ENCODE results near the gene PLXNA2. TPM values are rescaled to one million over a fixed set of nuclear protein-coding genes. Genes with fewer than 3 reads are reported as not detected.

The PLXNA2 gene, protein sequence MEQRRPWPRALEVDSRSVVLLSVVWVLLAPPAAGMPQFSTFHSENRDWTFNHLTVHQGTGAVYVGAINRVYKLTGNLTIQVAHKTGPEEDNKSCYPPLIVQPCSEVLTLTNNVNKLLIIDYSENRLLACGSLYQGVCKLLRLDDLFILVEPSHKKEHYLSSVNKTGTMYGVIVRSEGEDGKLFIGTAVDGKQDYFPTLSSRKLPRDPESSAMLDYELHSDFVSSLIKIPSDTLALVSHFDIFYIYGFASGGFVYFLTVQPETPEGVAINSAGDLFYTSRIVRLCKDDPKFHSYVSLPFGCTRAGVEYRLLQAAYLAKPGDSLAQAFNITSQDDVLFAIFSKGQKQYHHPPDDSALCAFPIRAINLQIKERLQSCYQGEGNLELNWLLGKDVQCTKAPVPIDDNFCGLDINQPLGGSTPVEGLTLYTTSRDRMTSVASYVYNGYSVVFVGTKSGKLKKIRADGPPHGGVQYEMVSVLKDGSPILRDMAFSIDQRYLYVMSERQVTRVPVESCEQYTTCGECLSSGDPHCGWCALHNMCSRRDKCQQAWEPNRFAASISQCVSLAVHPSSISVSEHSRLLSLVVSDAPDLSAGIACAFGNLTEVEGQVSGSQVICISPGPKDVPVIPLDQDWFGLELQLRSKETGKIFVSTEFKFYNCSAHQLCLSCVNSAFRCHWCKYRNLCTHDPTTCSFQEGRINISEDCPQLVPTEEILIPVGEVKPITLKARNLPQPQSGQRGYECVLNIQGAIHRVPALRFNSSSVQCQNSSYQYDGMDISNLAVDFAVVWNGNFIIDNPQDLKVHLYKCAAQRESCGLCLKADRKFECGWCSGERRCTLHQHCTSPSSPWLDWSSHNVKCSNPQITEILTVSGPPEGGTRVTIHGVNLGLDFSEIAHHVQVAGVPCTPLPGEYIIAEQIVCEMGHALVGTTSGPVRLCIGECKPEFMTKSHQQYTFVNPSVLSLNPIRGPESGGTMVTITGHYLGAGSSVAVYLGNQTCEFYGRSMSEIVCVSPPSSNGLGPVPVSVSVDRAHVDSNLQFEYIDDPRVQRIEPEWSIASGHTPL (N-terminal part only)
- 3.7 TPM for polyA plus RNA-seq (2013, experiment 1 of 2)
- polyA plus RNA-seq (2013, experiment 2 of 2) = 4.1 TPM

DNA sequence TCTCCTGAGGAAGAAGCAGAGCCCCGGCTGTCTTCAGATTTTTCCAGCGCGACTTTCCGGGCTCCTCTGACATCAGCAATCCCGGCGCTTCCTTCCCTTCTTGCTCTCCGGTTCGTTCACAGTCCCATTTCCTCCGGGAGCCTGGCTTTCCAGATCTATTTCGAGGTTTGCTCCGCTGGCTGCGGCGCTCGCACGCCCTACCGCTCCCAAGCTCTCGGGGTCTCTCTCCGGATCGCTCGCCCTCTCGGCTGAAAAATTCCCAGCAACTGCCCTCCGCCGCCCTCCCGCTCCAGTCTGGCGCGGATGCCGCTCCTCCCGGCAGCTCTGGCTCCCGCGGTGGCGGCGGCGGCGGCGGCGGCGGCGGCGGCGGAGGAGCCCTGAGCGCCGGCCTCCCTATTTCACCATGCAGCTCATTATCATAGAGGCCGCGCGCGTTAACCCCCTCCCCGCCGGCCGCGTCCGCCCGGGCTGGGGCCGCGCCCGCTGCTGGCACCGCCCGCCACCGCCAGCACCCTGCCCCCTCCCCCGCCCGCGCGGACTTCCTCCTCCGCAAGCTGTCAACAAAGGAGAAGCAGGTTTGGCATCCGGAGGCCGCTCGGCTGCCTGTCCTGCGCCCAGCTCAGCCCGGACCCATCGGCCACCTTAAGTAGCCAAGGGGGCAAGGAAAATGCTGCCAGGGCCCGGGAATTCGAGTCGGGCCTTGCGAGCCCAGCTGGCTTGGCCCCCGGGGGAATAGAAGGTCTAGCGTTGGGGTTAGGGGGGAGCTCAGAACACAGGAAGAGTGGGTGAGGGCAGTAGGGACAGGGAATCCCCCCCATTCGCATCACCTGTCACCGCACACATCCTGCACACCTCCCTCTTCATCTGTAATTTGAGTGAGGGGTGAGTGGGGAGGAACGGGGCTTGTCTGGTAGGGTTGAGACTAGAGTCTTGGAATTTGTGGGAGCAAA, at the start of gene PLXNA2:
Gene PLXNA2, minus strand, starts transcription at position 418 of the 950 bp plus-strand sequence. CDS start 26,462 bp downstream, outside the sequence.
- H3K27me3 ChIP-seq (ENCODE audit: insufficient read depth, low read length) = peaks cover 66% of the 10 kb centered on the region
- under 1% methylated on average over 75 of the region's 78 CpGs for WGBS
- no peaks in the 10 kb centered on the region for H3K9me3 ChIP-seq (ENCODE audit: insufficient read depth, low read depth, low read length)
- peak within 1 kb of the TSS; percentile 64 for H3K4me3 ChIP-seq (ENCODE audit: low read length)
- peaks cover 19% of the 10 kb centered on the region; the same call in 1 of the 2 replicates for H3K4me1 ChIP-seq (ENCODE audit: insufficient read depth, low read length)
- peak within 1 kb of the TSS; percentile 48; the same call in 1 of the 2 replicates for H3K9ac ChIP-seq (ENCODE audit: low read depth, low read length)
- H3K27ac ChIP-seq (ENCODE audit: low read depth, low read length) = no peak within 1 kb of the TSS
- no peaks in the 10 kb centered on the region for H3K36me3 ChIP-seq (ENCODE audit: insufficient read depth, low read length)

DNA sequence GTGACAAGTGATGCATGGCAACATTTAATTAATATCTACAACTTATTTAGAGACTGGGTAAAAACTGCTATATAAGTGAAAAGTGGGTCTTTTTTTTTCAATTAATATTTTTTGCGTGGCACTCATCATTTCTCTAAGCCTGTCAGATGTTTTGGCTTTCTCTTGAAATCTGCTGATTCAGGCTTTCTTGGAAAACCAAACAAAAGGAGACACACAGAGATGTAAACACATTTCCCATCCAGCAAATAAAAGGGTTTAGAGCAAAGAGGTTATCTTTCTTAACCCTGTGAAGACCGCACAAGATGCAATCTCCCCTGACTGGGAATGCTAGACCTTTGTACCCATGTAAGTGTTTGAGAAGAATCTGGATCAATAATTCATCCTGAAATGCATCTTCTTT, 48.7 kb upstream of the PLXNA2 start:
- H3K4me3 ChIP-seq (ENCODE audit: low read length) = no peak overlapping the region
- H3K27me3 ChIP-seq (ENCODE audit: insufficient read depth, low read length) = no peaks in the 10 kb centered on the region
- H3K4me1 ChIP-seq (ENCODE audit: insufficient read depth, low read length) = no peaks in the 10 kb centered on the region; the same call in 1 of the 2 replicates
- H3K27ac ChIP-seq (ENCODE audit: low read depth, low read length) = no peak overlapping the region
- WGBS = 95% methylated on average over 2 of the region's 2 CpGs
- H3K9ac ChIP-seq (ENCODE audit: low read depth, low read length) = no peak overlapping the region
- no peaks in the 10 kb centered on the region for H3K9me3 ChIP-seq (ENCODE audit: insufficient read depth, low read depth, low read length)
- no peaks in the 10 kb centered on the region for H3K36me3 ChIP-seq (ENCODE audit: insufficient read depth, low read length)

DNA sequence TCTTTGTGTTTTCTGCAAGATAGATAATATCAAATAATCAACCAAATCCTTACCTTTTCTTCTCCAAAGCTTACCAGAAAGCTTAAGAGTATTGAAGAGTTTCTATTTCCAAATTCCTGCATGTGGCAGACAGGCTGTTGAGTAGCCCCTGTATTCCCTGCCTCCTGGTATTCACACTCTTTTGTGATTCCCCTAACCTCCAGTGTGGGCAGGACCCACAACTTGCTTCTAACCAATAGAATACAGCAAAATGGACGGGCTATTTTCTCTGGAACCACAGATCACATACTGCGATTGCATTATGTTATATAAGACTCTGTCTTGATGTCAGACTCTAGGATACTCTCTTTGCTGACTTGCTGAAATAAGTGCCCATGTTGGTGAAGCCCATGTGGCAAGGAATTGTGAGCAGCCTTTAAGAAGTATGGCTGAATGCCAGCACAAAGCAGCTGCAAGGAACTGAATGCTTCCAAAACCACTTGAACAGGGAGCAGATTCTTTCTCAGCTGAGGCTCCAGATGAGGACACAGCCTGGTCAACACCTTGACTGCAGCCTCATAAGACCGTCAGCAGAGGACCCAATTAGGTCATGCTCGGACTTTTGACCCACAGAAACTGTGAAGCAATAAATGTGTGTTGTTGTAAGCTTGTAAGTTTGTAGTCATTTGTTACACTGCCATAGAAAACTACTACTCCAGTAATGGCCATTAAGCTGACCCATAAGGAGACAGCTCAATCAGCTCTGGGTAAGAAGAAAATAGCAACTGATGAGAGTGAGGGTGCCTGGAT, 47.9 kb upstream of the PLXNA2 start:
- H3K9me3 ChIP-seq (ENCODE audit: insufficient read depth, low read depth, low read length) = no peaks in the 10 kb centered on the region
- WGBS = 84% methylated on average over 4 of the region's 4 CpGs
- no peaks in the 10 kb centered on the region for H3K36me3 ChIP-seq (ENCODE audit: insufficient read depth, low read length)
- no peak overlapping the region for H3K27ac ChIP-seq (ENCODE audit: low read depth, low read length)
- H3K4me1 ChIP-seq (ENCODE audit: insufficient read depth, low read length) = no peaks in the 10 kb centered on the region; the same call in 1 of the 2 replicates
- H3K27me3 ChIP-seq (ENCODE audit: insufficient read depth, low read length) = no peaks in the 10 kb centered on the region
- H3K9ac ChIP-seq (ENCODE audit: low read depth, low read length) = no peak overlapping the region
- no peak overlapping the region for H3K4me3 ChIP-seq (ENCODE audit: low read length)

DNA sequence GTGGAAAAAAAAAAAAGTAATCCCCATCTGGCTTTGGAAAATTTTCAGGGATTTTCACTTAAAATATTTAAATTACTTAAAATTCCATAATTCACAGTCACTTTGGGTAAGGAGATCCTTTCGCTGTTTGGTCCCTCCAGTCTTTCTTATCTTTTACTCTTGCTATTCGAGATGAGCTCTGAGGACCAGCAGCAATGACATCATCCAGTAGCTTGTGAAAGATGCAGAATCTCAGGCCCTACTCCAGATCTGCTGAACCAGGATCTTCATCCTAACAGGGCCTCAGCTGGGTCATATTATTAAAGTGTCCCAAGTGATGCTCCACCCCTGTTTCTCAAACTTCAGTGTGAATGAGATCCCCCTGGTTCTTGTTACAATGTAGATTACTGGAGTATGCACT, 46.9 kb upstream of the PLXNA2 start:
- Histone ChIP-seq H3K4me3 (ENCODE audit: low read length) (no peak overlapping the region), H3K4me1 (ENCODE audit: insufficient read depth, low read length) (no peaks in the 10 kb centered on the region; the same call in 1 of the 2 replicates), H3K9ac (ENCODE audit: low read depth, low read length) (no peak overlapping the region), H3K36me3 (ENCODE audit: insufficient read depth, low read length) (no peaks in the 10 kb centered on the region), H3K27me3 (ENCODE audit: insufficient read depth, low read length) (no peaks in the 10 kb centered on the region), H3K27ac (ENCODE audit: low read depth, low read length) (no peak overlapping the region), H3K9me3 (ENCODE audit: insufficient read depth, low read depth, low read length) (no peaks in the 10 kb centered on the region)
- 82% methylated on average over 2 of the region's 2 CpGs for WGBS

DNA sequence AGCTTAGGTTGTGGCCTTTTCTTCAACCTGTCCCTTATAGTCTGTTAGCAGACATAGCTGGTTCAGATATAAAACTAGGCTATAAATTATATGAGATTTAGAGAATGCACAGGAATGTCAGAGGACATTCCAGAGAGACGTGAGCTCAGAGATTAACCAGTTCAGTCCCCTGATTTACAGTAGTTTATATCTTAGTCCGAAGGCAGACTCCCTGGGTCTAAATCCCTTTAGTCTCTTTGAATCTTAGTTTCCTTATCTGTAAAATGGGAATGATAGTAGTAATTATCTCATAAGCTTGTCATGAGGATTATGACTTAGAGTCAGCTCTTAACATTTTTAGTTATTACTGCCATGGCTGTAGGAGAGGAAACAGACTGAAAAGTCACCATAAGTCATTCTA, 45.5 kb upstream of the PLXNA2 start:
- no peaks in the 10 kb centered on the region for H3K4me1 ChIP-seq (ENCODE audit: insufficient read depth, low read length)
- H3K4me3 ChIP-seq (ENCODE audit: low read length) = no peak overlapping the region
- H3K9me3 ChIP-seq (ENCODE audit: insufficient read depth, low read depth, low read length) = no peaks in the 10 kb centered on the region
- WGBS = 89% methylated on average over 2 of the region's 2 CpGs
- H3K9ac ChIP-seq (ENCODE audit: low read depth, low read length) = no peak overlapping the region
- H3K27me3 ChIP-seq (ENCODE audit: insufficient read depth, low read length) = no peaks in the 10 kb centered on the region
- no peaks in the 10 kb centered on the region for H3K36me3 ChIP-seq (ENCODE audit: insufficient read depth, low read length)
- H3K27ac ChIP-seq (ENCODE audit: low read depth, low read length) = no peak overlapping the region

DNA sequence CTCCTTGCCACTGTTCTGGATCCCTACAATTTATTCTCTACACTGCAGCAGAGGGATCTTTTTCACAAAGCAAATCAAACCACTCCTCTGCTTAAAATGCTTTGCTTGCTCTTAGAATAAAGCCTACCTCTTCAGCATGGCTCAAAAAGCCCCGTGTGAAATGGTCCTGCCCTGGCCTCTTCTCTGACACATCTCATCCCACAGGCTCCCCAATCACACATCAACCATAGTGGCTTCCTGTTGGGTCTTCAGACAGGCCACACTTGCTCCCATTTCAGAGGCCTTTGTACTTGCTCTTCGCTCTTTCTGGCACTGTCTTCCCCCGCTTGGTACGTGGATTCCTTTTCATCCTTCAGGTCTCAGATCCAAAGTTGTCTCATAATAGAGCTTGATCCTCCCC, 44.3 kb upstream of the PLXNA2 start:
- WGBS = 95% methylated on average over 4 of the region's 4 CpGs
- Histone ChIP-seq H3K27me3 (ENCODE audit: insufficient read depth, low read length) (no peaks in the 10 kb centered on the region), H3K36me3 (ENCODE audit: insufficient read depth, low read length) (no peaks in the 10 kb centered on the region)

DNA sequence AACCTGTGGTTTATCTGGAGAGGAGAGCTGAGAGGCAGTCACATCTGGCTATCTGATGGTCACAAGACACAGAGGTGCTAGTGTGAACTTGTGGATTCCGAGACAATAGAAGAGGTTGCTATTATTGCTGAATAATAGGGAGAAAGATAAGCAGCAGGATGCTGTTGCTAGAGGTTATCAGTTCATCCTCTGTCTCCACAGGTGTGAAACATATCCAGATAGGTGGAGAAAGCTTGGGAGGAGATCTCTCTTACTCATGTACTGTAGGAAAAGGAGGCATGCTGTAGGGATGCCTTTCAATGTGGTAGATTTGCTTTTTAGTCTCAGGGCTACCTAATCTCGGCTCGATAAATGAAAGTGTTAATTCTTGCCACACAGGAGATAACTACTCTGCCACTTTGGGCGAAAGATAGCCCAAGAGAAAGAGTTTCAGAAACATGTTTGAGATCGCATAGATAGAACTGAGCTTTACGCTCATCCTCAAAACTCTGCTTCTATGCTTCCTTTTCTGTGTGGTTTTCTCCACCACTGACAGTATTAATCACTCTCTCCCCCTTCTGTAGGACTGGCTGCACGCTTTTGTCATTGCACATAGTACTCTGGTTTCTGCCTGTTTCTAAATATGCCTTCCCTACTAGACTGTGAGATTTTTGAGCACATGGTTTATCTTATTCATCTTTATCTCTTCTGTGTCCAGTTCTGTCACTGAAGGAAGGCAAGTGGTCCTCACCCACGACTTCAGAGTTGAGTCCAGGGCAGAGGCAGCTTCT, 36.7 kb upstream of the PLXNA2 start:
- H3K4me1 ChIP-seq (ENCODE audit: insufficient read depth, low read length) = peaks cover 22% of the 10 kb centered on the region
- 78% methylated on average over 8 of the region's 8 CpGs for WGBS
- no peak overlapping the region for H3K4me3 ChIP-seq (ENCODE audit: low read length)
- H3K27ac ChIP-seq (ENCODE audit: low read depth, low read length) = no peak overlapping the region
- no peaks in the 10 kb centered on the region; the same call in 1 of the 2 replicates for H3K27me3 ChIP-seq (ENCODE audit: insufficient read depth, low read length)
- no peak overlapping the region for H3K9ac ChIP-seq (ENCODE audit: low read depth, low read length)
- H3K36me3 ChIP-seq (ENCODE audit: insufficient read depth, low read length) = no peaks in the 10 kb centered on the region
- no peaks in the 10 kb centered on the region for H3K9me3 ChIP-seq (ENCODE audit: insufficient read depth, low read depth, low read length)

More for the DNA sequence above, 44.3 kb upstream of the PLXNA2 start:
- H3K27ac ChIP-seq (ENCODE audit: low read depth, low read length) = no peak overlapping the region
- H3K4me3 ChIP-seq (ENCODE audit: low read length) = no peak overlapping the region
- no peaks in the 10 kb centered on the region for H3K4me1 ChIP-seq (ENCODE audit: insufficient read depth, low read length)
- H3K9ac ChIP-seq (ENCODE audit: low read depth, low read length) = no peak overlapping the region
- no peaks in the 10 kb centered on the region for H3K9me3 ChIP-seq (ENCODE audit: insufficient read depth, low read depth, low read length)

DNA sequence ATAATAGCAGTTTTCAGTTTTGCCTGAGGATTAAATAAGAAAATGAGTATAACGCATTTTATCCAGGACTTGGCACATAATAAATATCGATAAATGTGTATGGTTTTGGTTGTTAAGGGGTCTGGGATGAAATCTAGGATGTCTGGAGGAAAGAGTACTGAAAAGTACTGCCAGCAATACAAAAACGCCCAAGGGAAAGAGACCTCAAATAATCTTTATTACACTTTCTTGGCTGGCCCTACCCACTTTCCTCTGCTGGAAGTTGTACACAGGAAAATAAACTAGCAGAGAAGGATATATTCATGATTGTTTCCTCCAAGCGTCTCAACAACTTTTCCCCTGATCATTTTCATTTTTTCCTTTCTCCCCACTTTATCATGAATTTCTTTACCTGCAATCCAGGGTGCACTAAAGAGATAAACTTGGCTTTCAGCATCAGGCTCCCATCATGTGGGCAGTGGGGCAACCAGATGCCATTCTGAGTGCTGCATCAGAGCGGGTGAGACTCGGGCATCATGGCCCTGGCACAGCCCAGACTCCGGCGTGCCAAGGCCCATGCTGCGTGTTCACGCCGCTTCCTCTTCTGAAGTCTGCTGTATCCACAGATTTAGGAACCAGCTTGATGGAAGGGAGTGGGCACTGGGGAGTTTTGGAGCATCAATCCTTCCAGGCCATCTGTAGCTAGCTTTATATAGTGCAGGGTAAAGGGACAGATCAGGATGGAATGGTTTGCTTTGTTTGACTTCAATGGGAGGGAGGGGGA, 35.8 kb upstream of the PLXNA2 start:
- Histone ChIP-seq H3K9ac (ENCODE audit: low read depth, low read length) (no peak overlapping the region), H3K9me3 (ENCODE audit: insufficient read depth, low read depth, low read length) (no peaks in the 10 kb centered on the region), H3K27ac (ENCODE audit: low read depth, low read length) (no peak overlapping the region), H3K4me1 (ENCODE audit: insufficient read depth, low read length) (peaks cover 22% of the 10 kb centered on the region), H3K27me3 (ENCODE audit: insufficient read depth, low read length) (no peaks in the 10 kb centered on the region; the same call in 1 of the 2 replicates), H3K36me3 (ENCODE audit: insufficient read depth, low read length) (no peaks in the 10 kb centered on the region), H3K4me3 (ENCODE audit: low read length) (no peak overlapping the region)
- 96% methylated on average over 11 of the region's 11 CpGs for WGBS

DNA sequence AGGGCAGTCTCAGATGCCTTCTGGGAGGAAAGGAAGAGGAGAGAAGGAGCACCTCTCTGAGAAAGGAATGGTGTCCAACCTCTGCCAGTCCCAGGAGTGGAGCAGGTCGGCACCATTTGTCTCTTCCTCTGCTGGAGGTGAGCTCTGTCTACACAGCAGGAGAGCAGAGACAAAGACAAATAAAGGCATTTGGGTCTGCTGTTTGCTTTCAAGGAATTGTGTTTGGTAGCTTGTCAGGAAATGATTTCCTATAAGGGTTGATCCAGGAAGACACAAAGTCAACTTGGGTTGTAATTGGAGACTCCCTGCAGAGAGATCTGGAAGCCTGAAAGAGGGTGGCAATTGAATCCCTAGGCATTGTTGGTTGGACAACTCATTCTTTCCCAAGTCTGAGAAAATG, 34.5 kb upstream of the PLXNA2 start:
- H3K9me3 ChIP-seq (ENCODE audit: insufficient read depth, low read depth, low read length) = no peaks in the 10 kb centered on the region
- no peaks in the 10 kb centered on the region for H3K36me3 ChIP-seq (ENCODE audit: insufficient read depth, low read length)
- H3K4me1 ChIP-seq (ENCODE audit: insufficient read depth, low read length) = peaks cover 22% of the 10 kb centered on the region
- H3K4me3 ChIP-seq (ENCODE audit: low read length) = no peak overlapping the region
- H3K27me3 ChIP-seq (ENCODE audit: insufficient read depth, low read length) = no peaks in the 10 kb centered on the region; the same call in 1 of the 2 replicates
- 60% methylated on average over 1 of the region's 1 CpG for WGBS
- no peak overlapping the region for H3K9ac ChIP-seq (ENCODE audit: low read depth, low read length)
- H3K27ac ChIP-seq (ENCODE audit: low read depth, low read length) = no peak overlapping the region

All from HUES64 (cell line).